Suprapubic skin (tissue), 4 donors: Measurements from ENCODE around the gene WWOX.
"Not testable (repeated sequence)": the region's sequence is repeated elsewhere in the genome, so short reads cannot be mapped to it uniquely, and the experiment has no call there.

Experiments
- CTCF ChIP-seq, 2 donors: fragments of 200-600 bp in 1 of 2; fragments of 450-650 bp in 1 of 2; sonication (generic) in 1 of 2; IDR thresholded peaks; one replicate each; pipeline ENCODE4 v1.5.1; 2016 to 2019; ENCODE audit warnings: antibody characterized with exemption in 2 of 2, mild to moderate bottlenecking in 1 of 2, moderate library complexity in 1 of 2
- POLR2A ChIP-seq, 2 donors: fragments of 450-650 bp; IDR thresholded peaks; one replicate each; pipeline ENCODE4 v1.6.1; 2017; ENCODE audit warnings: antibody characterized with exemption in 2 of 2, mild to moderate bottlenecking in 2 of 2, moderate library complexity in 2 of 2
- POLR2AphosphoS5 ChIP-seq, 3 donors: sonication (generic); formaldehyde crosslinking; IDR thresholded peaks; one replicate each; pipeline ENCODE4 v1.6.1; 2017; ENCODE audit warnings: antibody characterized with exemption in 3 of 3

- not testable (repeated sequence) for TF ChIP-seq CTCF, POLR2A, POLR2AphosphoS5 (IDR thresholded peaks at IDR 0.05)
Measured at GRCh38 chr16:78604423-78605062, 505.1 kb downstream of the WWOX start.
